Measurements from ENCODE around the gene CAPN2. TPM values are rescaled to one million over a fixed set of nuclear protein-coding genes. Genes with fewer than 3 reads are reported as not detected.

CAPN2 gene
- total and polyA plus RNA-seq, 2 donors from 2014 or later: 175 to 276 TPM

DNA sequence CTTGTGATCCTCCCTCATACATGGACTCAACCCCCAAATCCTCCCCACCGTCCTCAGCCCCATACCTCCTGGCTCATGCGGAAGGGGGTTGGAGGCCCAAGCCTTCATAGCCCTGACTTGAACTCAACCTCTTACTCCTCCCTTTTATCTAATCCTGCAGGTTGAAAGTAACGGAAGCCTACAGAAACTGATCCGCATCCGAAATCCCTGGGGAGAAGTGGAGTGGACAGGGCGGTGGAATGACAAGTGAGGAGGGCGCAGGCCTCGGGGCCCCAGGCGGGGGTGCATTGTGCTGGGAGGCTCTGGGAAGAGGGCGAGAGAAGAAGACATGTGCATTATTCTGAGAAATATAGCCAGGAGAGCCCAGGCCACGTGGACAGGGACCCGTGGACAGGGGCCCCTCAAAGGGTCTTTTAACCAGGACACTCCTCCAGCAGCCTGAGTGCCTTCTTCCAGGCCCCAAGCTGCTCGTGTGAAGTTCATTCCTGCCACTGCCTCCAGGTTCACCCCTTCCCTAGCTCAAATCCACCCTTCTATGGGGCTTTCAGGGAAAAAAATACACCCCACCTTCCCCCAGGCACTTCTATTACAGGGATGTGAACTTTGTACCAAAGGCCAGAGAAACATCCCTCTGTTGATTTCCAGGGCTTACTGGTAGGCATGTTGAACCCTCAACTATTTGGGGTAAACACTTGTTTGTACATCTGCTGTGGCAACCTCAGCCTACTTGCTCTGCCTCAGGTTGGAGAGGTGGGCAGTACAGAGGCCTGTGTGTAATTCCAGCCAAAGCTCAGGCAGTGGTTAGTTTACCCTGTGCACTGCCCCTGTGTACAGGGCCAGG is 38.6 kb downstream of the CAPN2 start:
- peaks cover 4 to 67% (median 25%) of the 10 kb centered on the region in 3 donors for H3K36me3 ChIP-seq (ENCODE audit: control insufficient read depth in 2 of 3, insufficient read depth in 3 of 3, low read length in 3 of 3)
- no peak overlapping the region for H3K27ac ChIP-seq (ENCODE audit: low read depth in 2 of 2, low read length in 2 of 2)
- DNase-seq (no peak), FAIRE-seq (no peak)
- intact Hi-C loops (cut with DNase I): no loop called here
- no peaks in the 10 kb centered on the region for H3K9me3 ChIP-seq (ENCODE audit: control insufficient read depth in 2 of 3, insufficient read depth in 1 of 3, low read length in 3 of 3)
- H3K4me1 ChIP-seq (ENCODE audit: control insufficient read depth in 2 of 3, insufficient read depth in 2 of 3, low read depth in 1 of 3, low read length in 3 of 3): peaks cover 0 to 16% (median 10%) of the 10 kb centered on the region in 3 donors
- no peak overlapping the region for H3K9ac ChIP-seq (ENCODE audit: low read length in 3 of 3)
- no peak for TF ChIP-seq CTCF (IDR thresholded peaks at IDR 0.05; ENCODE audit: borderline replicate concordance, extremely low read depth, insufficient read depth)
- no peak overlapping the region for H3K4me3 ChIP-seq (ENCODE audit: low read length in 3 of 3)
- no peaks in the 10 kb centered on the region for H3K27me3 ChIP-seq (ENCODE audit: control insufficient read depth, insufficient read depth, low read length)

- Histone ChIP-seq H3K36me3 (ENCODE audit: control insufficient read depth in 2 of 3, insufficient read depth in 3 of 3, low read length in 3 of 3) (peaks cover 4 to 65% (median 25%) of the 10 kb centered on the region in 3 donors), H3K9me3 (ENCODE audit: control insufficient read depth in 2 of 3, insufficient read depth in 1 of 3, low read length in 3 of 3) (no peaks in the 10 kb centered on the region), H3K4me1 (ENCODE audit: control insufficient read depth in 2 of 3, insufficient read depth in 2 of 3, low read depth in 1 of 3, low read length in 3 of 3) (peaks cover 0 to 16% (median 10%) of the 10 kb centered on the region in 3 donors), H3K4me3 (ENCODE audit: low read length in 3 of 3) (no peak overlapping the region), H3K27me3 (ENCODE audit: control insufficient read depth, insufficient read depth, low read length) (no peaks in the 10 kb centered on the region), H3K27ac (ENCODE audit: low read depth in 2 of 2, low read length in 2 of 2) (no peak overlapping the region), H3K9ac (ENCODE audit: low read length in 3 of 3) (no peak overlapping the region)
- TF ChIP-seq CTCF (IDR thresholded peaks at IDR 0.05; ENCODE audit: borderline replicate concordance, extremely low read depth, insufficient read depth): no peak
- FAIRE-seq: no peak
- intact Hi-C loops (cut with DNase I): no loop called here
- no peak for DNase-seq
Observed at GRCh38 chr1:223751696-223752095, 39.4 kb downstream of the CAPN2 start.

DNA sequence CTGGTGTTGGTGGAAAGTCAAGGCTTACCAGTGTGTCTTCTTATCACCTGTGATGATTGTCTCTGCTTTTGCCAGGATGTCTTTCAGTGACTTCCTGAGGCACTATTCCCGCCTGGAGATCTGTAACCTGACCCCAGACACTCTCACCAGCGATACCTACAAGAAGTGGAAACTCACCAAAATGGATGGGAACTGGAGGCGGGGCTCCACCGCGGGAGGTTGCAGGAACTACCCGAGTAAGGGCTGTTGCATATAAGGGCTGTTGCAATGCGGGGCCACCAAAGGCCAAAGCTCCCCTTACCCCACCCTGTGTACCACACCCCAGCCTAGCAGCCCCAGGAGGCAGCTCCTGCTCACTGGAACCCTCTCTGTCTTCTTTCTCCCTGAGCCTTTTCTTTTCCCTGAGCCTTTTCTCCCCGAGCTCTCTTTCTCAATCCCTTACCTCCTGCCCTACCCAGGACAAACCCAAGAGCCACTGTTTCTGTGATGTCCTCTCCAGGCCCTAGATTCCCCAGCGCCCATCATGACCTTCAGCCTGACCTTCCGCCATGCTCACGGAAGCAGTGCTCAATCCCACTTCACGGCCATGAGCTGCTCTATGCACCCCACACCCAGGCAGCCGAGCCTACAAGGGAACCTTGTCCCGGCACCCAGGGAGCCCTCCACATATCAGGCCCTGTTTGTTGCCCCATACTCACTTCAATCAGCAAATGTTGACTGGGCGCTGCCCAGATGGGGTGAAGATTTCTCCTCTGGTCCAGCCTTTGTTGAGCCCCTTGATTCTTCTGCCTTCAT is 40.6 kb downstream of the CAPN2 start:
- Histone ChIP-seq H3K27ac (ENCODE audit: low read depth in 2 of 2, low read length in 2 of 2) (no peak overlapping the region), H3K4me1 (ENCODE audit: control insufficient read depth in 2 of 3, insufficient read depth in 2 of 3, low read depth in 1 of 3, low read length in 3 of 3) (peaks cover 0 to 12% (median 8%) of the 10 kb centered on the region in 3 donors), H3K9me3 (ENCODE audit: control insufficient read depth in 2 of 3, insufficient read depth in 1 of 3, low read length in 3 of 3) (no peaks in the 10 kb centered on the region), H3K9ac (ENCODE audit: low read length in 3 of 3) (no peak overlapping the region), H3K36me3 (ENCODE audit: control insufficient read depth in 2 of 3, insufficient read depth in 3 of 3, low read length in 3 of 3) (peaks cover 4 to 67% (median 21%) of the 10 kb centered on the region in 3 donors), H3K27me3 (ENCODE audit: control insufficient read depth, insufficient read depth, low read length) (no peaks in the 10 kb centered on the region), H3K4me3 (ENCODE audit: low read length in 3 of 3) (no peak overlapping the region)
- intact Hi-C loops (cut with DNase I): no loop called here
- no peak for FAIRE-seq
- TF ChIP-seq CTCF (IDR thresholded peaks at IDR 0.05; ENCODE audit: borderline replicate concordance, extremely low read depth, insufficient read depth): no peak
- no peak for DNase-seq

Measured in kidney (tissue), 14 donors.